Activated CD8-positive, alpha-beta memory T cell treated with anti-CD3 and anti-CD28 coated beads, Interleukin-2, amount 50 U/mL, for 4 hours (primary cell): Measurements from ENCODE around the gene PPIP5K1.

Experiments
- DNase-seq: peaks from one replicate; pipeline ENCODE4 v3.0.0-alpha.2; 2020

PPIP5K1 gene

GRCh38 chr15:43487271-43487895 is 102.6 kb downstream of the PPIP5K1 start:
- DNase-seq: no peak

GRCh38 chr15:43484455-43484854 is 105.6 kb downstream of the PPIP5K1 start:
- DNase-seq: no peak
